Hematopoietic multipotent progenitor cell treated with erythropoietin and hydrocortisone succinate and interleukin-3 and kit ligand, for 4 days (in vitro differentiated cells): ENCODE data around the gene TMEM39B.
"Not testable (repeated sequence)": the region's sequence is repeated elsewhere in the genome, so short reads cannot be mapped to it uniquely, and the experiment has no call there.

ENCODE experiments used
- DNase-seq: peaks from one replicate; pipeline ENCODE4 v3.0.0-alpha.2; 2015

Gene TMEM39B

GRCh38 chr1:32072622-32073298 is at the start of gene TMEM39B:
Gene TMEM39B (plus strand): TSS chr1:32072939. CDS start chr1:32073048, 109 bp downstream.
- peak; percentile 99 for DNase-seq

GRCh38 chr1:32023351-32023750 is 49.4 kb upstream of the TMEM39B start:
- no peak for DNase-seq

- DNase-seq = no peak
These were observed 47.2 kb upstream of the TMEM39B start for GRCh38 chr1:32025515-32025914.

GRCh38 chr1:32028746-32029145 is 44.0 kb upstream of the TMEM39B start:
- DNase-seq = no peak

GRCh38 chr1:32031578-32032274 is 41.0 kb upstream of the TMEM39B start:
- no peak for DNase-seq

- DNase-seq = no peak
These were observed 40.5 kb upstream of the TMEM39B start for GRCh38 chr1:32032275-32032615.

GRCh38 chr1:32035119-32035518 is 37.6 kb upstream of the TMEM39B start:
- DNase-seq = no peak

- DNase-seq = no peak
These were observed 32.0 kb upstream of the TMEM39B start for GRCh38 chr1:32040711-32041110.

- no peak for DNase-seq
These were observed 30.4 kb upstream of the TMEM39B start for GRCh38 chr1:32042330-32042729.

- no peak for DNase-seq
These were observed 28.5 kb upstream of the TMEM39B start for GRCh38 chr1:32044234-32044633.

GRCh38 chr1:32045772-32046171 is 27.0 kb upstream of the TMEM39B start:
- peak; percentile 18 for DNase-seq

- no peak for DNase-seq
These were observed 25.0 kb upstream of the TMEM39B start for GRCh38 chr1:32047701-32048100.

- DNase-seq = no peak
These were observed 24.3 kb upstream of the TMEM39B start for GRCh38 chr1:32048440-32048839.

- no peak for DNase-seq
These were observed 21.0 kb upstream of the TMEM39B start for GRCh38 chr1:32051706-32052105.

- DNase-seq = no peak
These were observed 19.9 kb upstream of the TMEM39B start for GRCh38 chr1:32052887-32053286.

- no peak for DNase-seq
These were observed 17.3 kb upstream of the TMEM39B start for GRCh38 chr1:32055416-32055815.

GRCh38 chr1:32056598-32056997 is 16.1 kb upstream of the TMEM39B start:
- DNase-seq = no peak

GRCh38 chr1:32060914-32061313 is 11.8 kb upstream of the TMEM39B start:
- no peak for DNase-seq

GRCh38 chr1:32062867-32063230 is 9.9 kb upstream of the TMEM39B start:
- no peak for DNase-seq

GRCh38 chr1:32063261-32063681 is 9.5 kb upstream of the TMEM39B start:
- peak; percentile 75 for DNase-seq

- not testable (repeated sequence) for DNase-seq
These were observed 6.9 kb upstream of the TMEM39B start for GRCh38 chr1:32065613-32066488.

- peak; percentile 98 for DNase-seq
These were observed 6.3 kb upstream of the TMEM39B start for GRCh38 chr1:32066489-32066873.

- DNase-seq = no peak
These were observed 3.7 kb upstream of the TMEM39B start for GRCh38 chr1:32068957-32069588.
